B cell (primary cell): ENCODE results near the gene ZDHHC14. TPM values are rescaled to one million over a fixed set of nuclear protein-coding genes. Genes with fewer than 3 reads are reported as not detected.

Experiments used
- ATAC-seq: fragments of 200-7000 bp; cut with Tn5 transposase; one replicate; pipeline ENCODE4 v1.10.0; 2021; ENCODE audit warnings: low read depth, mild to moderate bottlenecking, moderate number of reproducible peaks, moderate library complexity
- CTCF ChIA-PET: fragments of 350-600 bp; sonication (Branson Sonifier 250); formaldehyde crosslinking; loops from one replicate; lab custom pipeline; 2021; ENCODE audit warnings: antibody characterized with exemption, inconsistent platforms; lab: Charles Lee
- POLR2A ChIA-PET: fragments of 350-600 bp; sonication (Branson Sonifier 250); formaldehyde crosslinking; loops from one replicate; lab custom pipeline; 2021; ENCODE audit warnings: antibody characterized with exemption; lab: Charles Lee
- DNase-seq: peaks from one replicate; pipeline ENCODE4 v3.0.0; 2013
- H2AFZ ChIP-seq: 2 replicates; pipeline ENCODE4 v1.6.1; 2012; ENCODE audit warnings: mild to moderate bottlenecking, low read depth, low read length; ENCODE audit not compliant: insufficient read depth, poor library complexity, severe bottlenecking
- H3K27ac ChIP-seq, 2 donors: 1 replicate in 1 of 2; 2 replicates in 1 of 2; pipeline ENCODE4 v1.5.1; 2012 to 2013; ENCODE audit warnings: low read length in 2 of 2, mild to moderate bottlenecking in 2 of 2, moderate library complexity in 1 of 2
- H3K27me3 ChIP-seq, 4 experiments: fragments of 200-600 bp in 1 of 4; sonication (generic) in 1 of 4; replicated peaks in 1 of 4; 1 replicate in 2 of 4; 2 replicates in 2 of 4; pipeline versions ENCODE4 v1.6.1 to v1.7.0; 2013 to 2016; ENCODE audit warnings: low read length in 3 of 4, mild to moderate bottlenecking in 2 of 4, mixed read lengths in 1 of 4, moderate library complexity in 1 of 4; ENCODE audit not compliant: insufficient read depth in 4 of 4, control insufficient read depth in 3 of 4; ENCODE audit errors: control extremely low read depth in 1 of 4
- H3K36me3 ChIP-seq, 2 experiments: replicated peaks in 1 of 2; 1 replicate in 1 of 2; 2 replicates in 1 of 2; pipeline versions ENCODE4 v1.6.1 to v1.7.1; 2013; ENCODE audit warnings: low read length in 1 of 2; ENCODE audit not compliant: insufficient read depth in 2 of 2, control insufficient read depth in 1 of 2; ENCODE audit errors: control extremely low read depth in 1 of 2, extremely low read depth in 1 of 2
- H3K4me1 ChIP-seq, 2 donors: fragments of 200-600 bp in 1 of 2; sonication (generic) in 1 of 2; 1 replicate in 1 of 2; 2 replicates in 1 of 2; pipeline versions ENCODE4 v1.5.1 to v1.6.1; 2013 to 2017; ENCODE audit warnings: low read length in 2 of 2; ENCODE audit not compliant: control insufficient read depth in 2 of 2, insufficient read depth in 2 of 2
- H3K4me2 ChIP-seq: replicated peaks from 2 replicates; pipeline ENCODE3; 2012; ENCODE audit warnings: mild to moderate bottlenecking, low read depth, low read length; ENCODE audit not compliant: poor library complexity, severe bottlenecking
- H3K4me3 ChIP-seq, 5 experiments: fragments of 200-600 bp in 1 of 5; sonication (generic) in 1 of 5; 1 replicate in 3 of 5; 2 replicates in 2 of 5; pipeline versions ENCODE4 v1.5.1 to v1.7.0; 2011 to 2016; ENCODE audit warnings: low read length in 4 of 5, mild to moderate bottlenecking in 4 of 5, low read depth in 2 of 5, control low read depth in 1 of 5, moderate library complexity in 1 of 5; ENCODE audit not compliant: insufficient read depth in 1 of 5; ENCODE audit errors: control extremely low read depth in 1 of 5, extremely low read depth in 1 of 5
- H3K79me2 ChIP-seq: fragments of 200-600 bp; sonication (generic); one replicate; pipeline ENCODE4 v1.6.0; 2016; ENCODE audit warnings: low read length; ENCODE audit not compliant: control insufficient read depth, insufficient read depth
- H3K9ac ChIP-seq: fragments of 200-600 bp; sonication (generic); 2 replicates; pipeline ENCODE4 v1.6.1; 2017; ENCODE audit warnings: mild to moderate bottlenecking, low read length, moderate library complexity
- H3K9me3 ChIP-seq, 3 donors: one replicate each; pipeline versions ENCODE4 v1.6.1 to v1.7.1; 2013; ENCODE audit warnings: low read length in 2 of 3; ENCODE audit not compliant: control insufficient read depth in 2 of 3, insufficient read depth in 1 of 3; ENCODE audit errors: control extremely low read depth in 1 of 3
- H4K20me1 ChIP-seq: 2 replicates; pipeline ENCODE4 v1.6.0; 2012; ENCODE audit warnings: mild to moderate bottlenecking, low read length; ENCODE audit not compliant: insufficient read depth, control insufficient read depth, poor library complexity, severe bottlenecking
- H3K27ac Mint-ChIP-seq: one replicate; pipeline ENCODE4 v1.8.0; 2021; ENCODE audit warnings: mixed read lengths
- H3K27me3 Mint-ChIP-seq: one replicate; pipeline ENCODE4 v1.8.0; 2021; ENCODE audit warnings: mixed read lengths
- H3K4me1 Mint-ChIP-seq: one replicate; pipeline ENCODE4 v1.8.0; 2021; ENCODE audit warnings: mixed read lengths
- H3K4me3 Mint-ChIP-seq: one replicate; pipeline ENCODE4 v1.8.0; 2021; ENCODE audit warnings: mixed read lengths
- H3K9me3 Mint-ChIP-seq: one replicate; pipeline ENCODE4 v1.8.0; 2022; ENCODE audit warnings: mixed read lengths; ENCODE audit not compliant: insufficient read depth
- CTCF ChIP-seq: fragments of 200-600 bp; IDR thresholded peaks from one replicate; pipeline ENCODE4 v1.8.0; 2022; ENCODE audit warnings: antibody characterized with exemption, mild to moderate bottlenecking
- EZH2 ChIP-seq: IDR thresholded peaks from 2 replicates; pipeline ENCODE4 v1.6.1; 2012; ENCODE audit warnings: borderline replicate concordance, low read depth, mild to moderate bottlenecking, moderate library complexity, low read length; ENCODE audit not compliant: insufficient read depth, poor library complexity, severe bottlenecking
- WGBS: methylation state at CpG from one replicate; pipeline ENCODE4 v1.1.5; 2013; ENCODE audit warnings: missing lambda C conversion rate; ENCODE audit not compliant: insufficient coverage; 5-methylcytosine and 5-hydroxymethylcytosine counted together
- intact Hi-C: fragments of 100-400 bp; cut with micrococcal nuclease; formaldehyde crosslinking; loops from one replicate; pipeline ENCODE4 v1.10.0; 2022
- polyA plus RNA-seq: library from polyadenylated mRNA; depleted of rRNA; stranded (reverse); fragments of >200 nt; gene quantifications from 2 replicates; pipeline ENCODE4 v1.2.3, GENCODE V29; 2012
- total RNA-seq, 2 donors: library from RNA; stranded (reverse); fragments of 120-200 nt in 1 of 2; gene quantifications; 1 replicate in 1 of 2; 2 replicates in 1 of 2; pipeline versions ENCODE4 v1.2.3 to v1.2.4, GENCODE V29; 2013 to 2022

ZDHHC14 gene
- total and polyA plus RNA-seq, 2 donors (not counting 1 experiment from before 2014, with no cell fraction given): 8.8 to 50.4 TPM

DNA sequence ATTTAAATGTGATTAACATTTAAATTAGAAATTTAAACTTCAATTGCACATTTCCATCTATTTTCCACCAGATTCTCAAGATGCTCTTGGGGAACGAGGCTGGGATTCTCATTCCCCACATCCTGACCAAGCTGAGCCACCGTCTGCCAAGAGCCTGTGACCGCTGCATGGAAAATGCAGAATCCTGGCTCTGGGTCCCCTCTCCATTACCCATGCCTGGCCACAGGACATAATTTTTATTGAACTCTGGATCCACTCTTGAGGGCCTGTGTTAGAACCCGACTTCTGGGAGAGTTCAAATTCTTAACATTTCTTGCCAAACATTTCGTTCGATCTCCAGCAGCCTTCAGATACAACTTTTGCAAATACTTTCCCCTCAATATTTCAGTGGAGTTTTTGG, 240.4 kb downstream of the ZDHHC14 start:
- Histone ChIP-seq H3K27ac (no peak overlapping the region), H3K9me3 (peaks cover 0 to 13% (median 6%) of the 10 kb centered on the region in 3 donors), H3K27me3 (no peaks in the 10 kb centered on the region), H3K79me2 (peaks cover 2% of the 10 kb centered on the region), H3K9ac (no peak overlapping the region), H3K4me3 (no peak overlapping the region), H2AFZ (no peak overlapping the region), H4K20me1 (no peaks in the 10 kb centered on the region), H3K36me3 (peaks cover 0 to 12% of the 10 kb centered on the region in 2 experiments), H3K4me1 (peaks cover 0 to 5% of the 10 kb centered on the region in 2 donors), H3K4me2 (no peak overlapping the region)
- peaks cover 9% of the 10 kb centered on the region for H3K4me1 Mint-ChIP-seq
- no peaks in the 10 kb centered on the region for H3K27me3 Mint-ChIP-seq
- WGBS: 95% methylated on average over 6 of the region's 6 CpGs
- H3K9me3 Mint-ChIP-seq: peaks cover 2% of the 10 kb centered on the region
- no peak overlapping the region for H3K4me3 Mint-ChIP-seq
- POLR2A ChIA-PET: no interaction called here
- TF ChIP-seq CTCF (no peak), EZH2 (no peak)
- ATAC-seq: no peak
- no peak for DNase-seq
- H3K27ac Mint-ChIP-seq: no peak overlapping the region
- intact Hi-C loops: no loop called here
- CTCF ChIA-PET: interaction anchor here (1.5 kb wide), 1 partner anchor 47 kb away, joined by 5 read pairs; no protein-coding TSS in a partner anchor

DNA sequence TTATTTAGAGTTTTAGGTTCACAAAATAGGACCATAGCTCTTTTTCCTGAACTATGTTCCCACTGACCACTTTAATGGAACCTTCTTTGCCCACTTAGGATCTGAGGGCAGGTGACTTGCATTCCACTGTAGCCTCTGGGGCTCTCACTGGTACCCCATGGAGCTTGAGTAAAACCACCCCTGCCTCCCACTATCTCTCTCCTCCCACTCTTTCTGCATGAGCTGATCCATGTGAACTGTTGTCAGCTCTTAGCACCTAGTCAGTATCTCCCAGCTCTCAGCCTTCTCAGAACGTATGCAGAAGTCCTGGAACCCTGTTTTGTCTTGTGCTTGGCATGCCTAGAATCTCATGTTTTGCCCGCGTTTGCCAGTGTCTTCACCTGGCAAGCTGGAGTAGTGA, 241.4 kb downstream of the ZDHHC14 start:
- H3K27ac Mint-ChIP-seq: no peak overlapping the region
- TF ChIP-seq EZH2 (no peak), CTCF (no peak)
- no peaks in the 10 kb centered on the region for H4K20me1 ChIP-seq
- no peak overlapping the region for H2AFZ ChIP-seq
- H3K9me3 Mint-ChIP-seq: peaks cover 2% of the 10 kb centered on the region
- H3K4me1 Mint-ChIP-seq: peaks cover 3% of the 10 kb centered on the region
- WGBS: 97% methylated on average over 3 of the region's 3 CpGs
- ATAC-seq (no peak), DNase-seq (no peak)
- no peaks in the 10 kb centered on the region for H3K27me3 ChIP-seq
- H3K4me3 ChIP-seq: no peak overlapping the region
- CTCF ChIA-PET: interaction anchor here (0.9 to 1.5 kb wide), 3 partner anchors 46 to 308 kb away, joined by 3 to 5 read pairs (median 5); no protein-coding TSS in a partner anchor
- no peaks in the 10 kb centered on the region for H3K27me3 Mint-ChIP-seq
- no peaks in the 10 kb centered on the region for H3K79me2 ChIP-seq
- H3K4me2 ChIP-seq: no peak overlapping the region
- H3K4me3 Mint-ChIP-seq: no peak overlapping the region
- H3K9me3 ChIP-seq: peaks cover 0 to 13% (median 6%) of the 10 kb centered on the region in 3 donors
- H3K27ac ChIP-seq: no peak overlapping the region
- intact Hi-C loops: no loop called here
- H3K36me3 ChIP-seq: peaks cover 0 to 12% of the 10 kb centered on the region in 2 experiments
- no peak overlapping the region for H3K9ac ChIP-seq
- H3K4me1 ChIP-seq: no peaks in the 10 kb centered on the region
- POLR2A ChIA-PET: no interaction called here
